OCI-LY1 (cell line): ENCODE measurements around the gene ARMC9.

Source experiments
- H2AFZ ChIP-seq: fragments of 200-600 bp; sonication (generic), shearing (Covaris generic); 2 replicates; pipeline ENCODE4 v1.6.0; 2014; ENCODE audit warnings: antibody characterized with exemption, mild to moderate bottlenecking, low read length
- H3F3A ChIP-seq: fragments of 200-600 bp; sonication (generic), shearing (Covaris generic); 2 replicates; pipeline ENCODE4 v1.6.0; 2014; ENCODE audit warnings: mild to moderate bottlenecking, antibody characterized with exemption, low read length, moderate library complexity; ENCODE audit not compliant: insufficient read depth
- H3K27ac ChIP-seq: fragments of 200-600 bp; sonication (generic); 2 replicates; pipeline ENCODE4 v1.5.1; 2014; ENCODE audit warnings: low read length, mixed run types, mild to moderate bottlenecking, low read depth; ENCODE audit not compliant: poor library complexity, severe bottlenecking
- H3K27me3 ChIP-seq: fragments of 200-600 bp; sonication (generic); 2 replicates; pipeline ENCODE4 v1.6.0; 2014; ENCODE audit warnings: antibody characterized with exemption, mild to moderate bottlenecking, low read length, moderate library complexity; ENCODE audit not compliant: insufficient read depth
- H3K36me3 ChIP-seq: fragments of 200-600 bp; sonication (generic); 2 replicates; pipeline ENCODE4 v1.6.1; 2014; ENCODE audit warnings: mild to moderate bottlenecking, antibody characterized with exemption, low read length, moderate library complexity, mixed read lengths; ENCODE audit not compliant: insufficient read depth
- H3K4me1 ChIP-seq: fragments of 200-600 bp; sonication (generic); 2 replicates; pipeline ENCODE4 v1.5.1; 2014; ENCODE audit warnings: mild to moderate bottlenecking, low read length, moderate library complexity; ENCODE audit not compliant: insufficient read depth, severe bottlenecking
- H3K4me2 ChIP-seq: fragments of 200-600 bp; sonication (generic), shearing (Covaris generic); 2 replicates; pipeline ENCODE4 v1.6.1; 2014; ENCODE audit warnings: low read length
- H3K4me3 ChIP-seq: fragments of 200-600 bp; sonication (generic); 2 replicates; pipeline ENCODE4 v1.5.1; 2014; ENCODE audit warnings: low read length, low read depth, mild to moderate bottlenecking, mixed read lengths; ENCODE audit not compliant: poor library complexity, severe bottlenecking
- H3K79me2 ChIP-seq: fragments of 200-600 bp; shearing (Covaris generic); 2 replicates; pipeline ENCODE4 v1.6.1; 2016; ENCODE audit warnings: mixed run types, low read length, mixed read lengths; ENCODE audit not compliant: insufficient read depth
- H3K9ac ChIP-seq: fragments of 200-600 bp; sonication (generic), shearing (Covaris generic); 2 replicates; pipeline ENCODE4 v1.6.1; 2014; ENCODE audit warnings: mild to moderate bottlenecking, low read length, mixed read lengths
- H3K9me2 ChIP-seq: fragments of 200-600 bp; sonication (generic), shearing (Covaris generic); 2 replicates; pipeline ENCODE4 v1.6.1; 2014; ENCODE audit warnings: low read depth, mild to moderate bottlenecking, low read length, mixed read lengths
- H3K9me3 ChIP-seq: fragments of 200-600 bp; shearing (Covaris generic); 2 replicates; pipeline ENCODE4 v1.6.1; 2014; ENCODE audit warnings: low read length, mixed read lengths
- H4K20me1 ChIP-seq: fragments of 200-600 bp; sonication (generic), shearing (Covaris generic); 2 replicates; pipeline ENCODE4 v1.6.0; 2016; ENCODE audit warnings: mild to moderate bottlenecking, low read length; ENCODE audit not compliant: insufficient read depth
- CTCF ChIP-seq: fragments of 200-600 bp; sonication (generic), shearing (Covaris generic); IDR thresholded peaks from 2 replicates; pipeline ENCODE4 v1.5.1; 2017; ENCODE audit warnings: mild to moderate bottlenecking, antibody characterized with exemption, low read length, moderate library complexity, mixed read lengths
- EZH2 ChIP-seq: fragments of 200-600 bp; sonication (generic), shearing (Covaris generic); IDR thresholded peaks from 2 replicates; pipeline ENCODE4 v1.8.0; 2017; ENCODE audit warnings: borderline replicate concordance, mixed run types, mild to moderate bottlenecking, antibody characterized with exemption, low read length, moderate library complexity, mixed read lengths

Gene ARMC9

GRCh38 chr2:231198291-231199173 is at the start of gene ARMC9:
TSS of gene ARMC9 (plus strand) at chr2:231198631. CDS start at chr2:231206239, 7,608 bp downstream.
- no peaks in the 10 kb centered on the region; the same call in 1 of the 2 replicates for H3K36me3 ChIP-seq
- H3K9me2 ChIP-seq = no peaks in the 10 kb centered on the region
- H3K4me2 ChIP-seq = peak within 1 kb of the TSS; percentile 98
- no peaks in the 10 kb centered on the region for H3K79me2 ChIP-seq
- H3F3A ChIP-seq = no peaks in the 10 kb centered on the region
- H3K27me3 ChIP-seq = peaks cover 10% of the 10 kb centered on the region; the same call in 1 of the 2 replicates
- TF ChIP-seq CTCF (no peak), EZH2 (no peak)
- H3K9me3 ChIP-seq = peaks cover 5% of the 10 kb centered on the region; the same call in 1 of the 2 replicates
- peak within 1 kb of the TSS; percentile 85 for H3K9ac ChIP-seq
- no peak within 1 kb of the TSS for H3K27ac ChIP-seq
- no peaks in the 10 kb centered on the region for H4K20me1 ChIP-seq
- H3K4me1 ChIP-seq = peaks cover 13% of the 10 kb centered on the region
- H3K4me3 ChIP-seq = peak within 1 kb of the TSS; percentile 95
- peak within 1 kb of the TSS; percentile 96 for H2AFZ ChIP-seq

GRCh38 chr2:231152800-231153557 is 45.5 kb upstream of the ARMC9 start:
- no peak overlapping the region for H3K27ac ChIP-seq
- H2AFZ ChIP-seq = no peak overlapping the region
- H3K9me2 ChIP-seq = no peaks in the 10 kb centered on the region
- peaks cover 51% of the 10 kb centered on the region for H3K36me3 ChIP-seq
- no peaks in the 10 kb centered on the region for H3K4me1 ChIP-seq
- H3K4me2 ChIP-seq = no peak overlapping the region
- H3K4me3 ChIP-seq = no peak overlapping the region
- H4K20me1 ChIP-seq = no peaks in the 10 kb centered on the region
- H3F3A ChIP-seq = no peaks in the 10 kb centered on the region
- H3K9ac ChIP-seq = no peak overlapping the region
- no peaks in the 10 kb centered on the region for H3K79me2 ChIP-seq
- H3K9me3 ChIP-seq = no peaks in the 10 kb centered on the region
- no peaks in the 10 kb centered on the region for H3K27me3 ChIP-seq
- TF ChIP-seq EZH2 (no peak), CTCF (no peak)

GRCh38 chr2:231159306-231159705 is 39.1 kb upstream of the ARMC9 start:
- H3K9me2 ChIP-seq = no peaks in the 10 kb centered on the region
- no peaks in the 10 kb centered on the region for H4K20me1 ChIP-seq
- H3K27ac ChIP-seq = no peak overlapping the region
- H3K36me3 ChIP-seq = peaks cover 59% of the 10 kb centered on the region
- H3F3A ChIP-seq = no peaks in the 10 kb centered on the region
- no peaks in the 10 kb centered on the region for H3K4me1 ChIP-seq
- no peak overlapping the region for H2AFZ ChIP-seq
- H3K9me3 ChIP-seq = no peaks in the 10 kb centered on the region
- H3K79me2 ChIP-seq = no peaks in the 10 kb centered on the region
- H3K9ac ChIP-seq = no peak overlapping the region
- no peaks in the 10 kb centered on the region for H3K27me3 ChIP-seq
- TF ChIP-seq EZH2 = no peak
- TF ChIP-seq CTCF = no peak
- no peak overlapping the region for H3K4me2 ChIP-seq
- no peak overlapping the region for H3K4me3 ChIP-seq
